GM18502 (cell line): ENCODE data around the gene FOXC2.

ENCODE experiments used
- ATAC-seq: cut with Tn5 transposase; IDR thresholded peaks from one replicate; pipeline ENCODE4 v1.9.1; 2021; ENCODE audit warnings: mild to moderate bottlenecking; ENCODE audit not compliant: unreplicated experiment, poor library complexity

The FOXC2 gene

GRCh38 chr16:86570558-86571529 lies 4.2 kb downstream of the FOXC2 start:
- ATAC-seq = no peak

- no peak for ATAC-seq
Observed at GRCh38 chr16:86571530-86571915, 4.9 kb downstream of the FOXC2 start.

- no peak for ATAC-seq
Observed at GRCh38 chr16:86572041-86572521, 5.5 kb downstream of the FOXC2 start.

- ATAC-seq = no peak
Observed at GRCh38 chr16:86572606-86573005, 6.0 kb downstream of the FOXC2 start.

- ATAC-seq = no peak
Observed at GRCh38 chr16:86573215-86573614, 6.6 kb downstream of the FOXC2 start.

GRCh38 chr16:86573646-86574508 lies 7.2 kb downstream of the FOXC2 start:
- no peak for ATAC-seq

GRCh38 chr16:86574646-86575045 lies 8.0 kb downstream of the FOXC2 start:
- no peak for ATAC-seq

GRCh38 chr16:86575095-86575685 lies 8.6 kb downstream of the FOXC2 start:
- no peak for ATAC-seq

GRCh38 chr16:86575754-86576557 lies 9.3 kb downstream of the FOXC2 start:
- ATAC-seq = no peak

GRCh38 chr16:86576591-86577313 lies 10.1 kb downstream of the FOXC2 start:
- ATAC-seq = no peak

- no peak for ATAC-seq
Observed at GRCh38 chr16:86577314-86577971, 10.8 kb downstream of the FOXC2 start.

GRCh38 chr16:86578061-86578599 lies 11.5 kb downstream of the FOXC2 start, which contains the start of gene FOXL1:
Gene FOXL1 (plus strand): TSS chr16:86578549. CDS start chr16:86578724, 175 bp downstream.
- no peak for ATAC-seq

- ATAC-seq = no peak
Observed at GRCh38 chr16:86578611-86579267, 12.1 kb downstream of the FOXC2 start.

GRCh38 chr16:86579268-86580062 lies 12.8 kb downstream of the FOXC2 start:
- ATAC-seq = no peak

GRCh38 chr16:86580063-86580790 lies 13.6 kb downstream of the FOXC2 start:
- ATAC-seq = no peak

- no peak for ATAC-seq
Observed at GRCh38 chr16:86580791-86581170, 14.2 kb downstream of the FOXC2 start.
